COLO829 (cell line): ENCODE data around the gene LNPEP.
A peak's percentile ranks its signal among the peaks of the same experiment; 100 is the strongest.

ENCODE experiments used
- DNase-seq: peaks from one replicate; pipeline ENCODE4 v3.0.0; 2012; ENCODE audit warnings: low spot score

LNPEP gene

GRCh38 chr5:97000391-97000790 lies 64.5 kb downstream of the LNPEP start:
- DNase-seq: no peak

GRCh38 chr5:97002983-97003382 lies 67.1 kb downstream of the LNPEP start:
- no peak for DNase-seq

DNA sequence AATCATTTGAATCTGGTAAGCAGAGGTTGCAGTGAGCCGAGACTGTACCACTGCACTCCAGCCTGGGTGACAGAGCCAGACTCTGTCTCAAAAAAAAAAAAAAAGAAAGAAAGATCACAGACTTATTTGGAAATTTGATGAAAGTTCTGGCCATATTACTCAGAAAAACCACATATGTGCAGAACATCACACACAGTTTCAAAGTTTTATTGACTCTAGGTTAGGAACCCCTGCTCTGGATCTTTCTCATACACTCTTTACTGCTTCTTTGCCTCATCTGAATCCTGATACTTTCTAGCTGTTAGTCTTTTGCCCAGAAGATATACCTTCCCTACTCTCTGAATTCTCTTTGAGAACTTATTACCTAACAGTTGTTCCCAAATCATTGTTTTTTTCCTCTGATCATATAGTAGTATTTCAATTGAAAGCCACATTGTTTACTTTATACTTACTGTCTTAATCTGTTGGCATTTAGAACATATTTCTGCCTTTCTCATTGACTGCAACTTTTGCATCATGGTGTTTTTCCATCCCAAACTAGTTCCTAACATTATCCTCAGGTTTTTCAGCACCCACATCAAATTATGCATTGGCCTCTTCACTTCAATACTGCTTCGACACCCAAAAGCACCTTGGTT lies 68.7 kb downstream of the LNPEP start:
- no peak for DNase-seq

DNA sequence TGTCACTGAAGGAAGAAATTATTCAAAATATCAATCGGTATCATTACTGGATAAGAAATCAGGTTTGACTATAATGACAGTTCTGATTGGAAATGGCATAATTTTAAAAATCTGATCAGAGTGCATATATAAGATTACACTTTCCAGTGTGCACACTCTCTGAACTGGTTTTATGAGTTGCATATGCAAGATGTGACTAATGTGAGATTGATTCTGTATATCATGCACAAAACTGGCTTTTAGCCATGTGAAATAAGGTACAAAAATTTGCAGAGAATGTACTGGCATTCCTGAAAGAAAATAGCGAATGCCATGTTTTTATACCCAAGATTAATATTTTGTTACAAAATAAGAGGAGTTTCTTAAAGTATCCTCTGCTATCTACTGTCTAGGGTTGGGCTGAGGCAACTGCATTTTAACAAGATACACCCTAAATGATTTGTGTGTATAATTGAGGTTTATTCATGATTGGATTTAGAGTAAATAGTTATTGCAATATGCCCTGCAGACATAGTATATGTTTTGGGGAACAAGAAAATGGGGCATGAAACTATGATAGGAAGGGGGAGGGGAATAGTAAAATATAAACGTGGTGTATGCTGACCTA lies 70.7 kb downstream of the LNPEP start:
- no peak for DNase-seq

- peak; percentile 0 for DNase-seq
Measured at GRCh38 chr5:97009212-97009898, 73.5 kb downstream of the LNPEP start.

GRCh38 chr5:97009921-97010320 lies 74.0 kb downstream of the LNPEP start:
- DNase-seq: no peak

GRCh38 chr5:97010606-97011005 lies 74.7 kb downstream of the LNPEP start:
- DNase-seq: no peak

DNA sequence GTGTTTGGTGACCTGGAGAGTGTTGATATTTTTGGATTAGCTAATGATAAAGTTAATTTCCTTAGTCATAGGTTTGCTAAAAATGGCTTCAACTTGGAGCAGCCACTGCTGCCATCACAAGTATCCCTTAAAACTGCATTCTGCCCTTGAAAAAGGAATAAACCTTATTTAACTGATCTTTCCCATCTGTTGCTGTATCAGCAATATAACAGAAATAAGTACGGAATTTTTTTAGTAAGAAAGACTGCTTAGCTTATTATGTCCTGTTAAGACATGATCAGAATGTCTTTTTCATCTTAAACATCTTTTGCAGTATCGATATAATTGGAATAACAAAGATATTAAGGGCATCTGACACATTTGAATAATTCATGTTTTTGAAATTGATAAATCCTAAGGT lies 75.7 kb downstream of the LNPEP start:
- no peak for DNase-seq

GRCh38 chr5:97019435-97020117 lies 83.7 kb downstream of the LNPEP start:
- no peak for DNase-seq

DNA sequence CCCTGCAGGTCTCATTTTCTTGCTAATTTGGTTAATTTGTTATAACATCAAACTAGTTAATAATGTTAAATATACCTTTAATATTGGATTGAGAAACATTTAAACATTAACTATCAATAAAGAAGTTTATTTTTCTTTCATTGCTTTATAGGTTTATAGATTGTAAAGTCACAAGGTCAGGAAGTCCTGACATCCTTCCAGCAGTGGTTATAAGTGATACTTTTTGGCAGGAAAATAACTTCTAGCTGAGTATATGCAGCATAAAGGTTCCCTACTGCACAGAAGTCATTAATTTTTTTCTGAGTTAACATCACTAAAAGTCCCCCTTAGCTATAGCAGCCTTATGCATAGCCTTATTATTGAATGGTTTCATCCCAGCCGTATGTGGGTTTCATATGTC lies 85.5 kb downstream of the LNPEP start:
- no peak for DNase-seq

GRCh38 chr5:97022898-97023297 lies 87.0 kb downstream of the LNPEP start:
- no peak for DNase-seq

GRCh38 chr5:97026721-97027120 lies 90.8 kb downstream of the LNPEP start:
- DNase-seq: no peak

DNA sequence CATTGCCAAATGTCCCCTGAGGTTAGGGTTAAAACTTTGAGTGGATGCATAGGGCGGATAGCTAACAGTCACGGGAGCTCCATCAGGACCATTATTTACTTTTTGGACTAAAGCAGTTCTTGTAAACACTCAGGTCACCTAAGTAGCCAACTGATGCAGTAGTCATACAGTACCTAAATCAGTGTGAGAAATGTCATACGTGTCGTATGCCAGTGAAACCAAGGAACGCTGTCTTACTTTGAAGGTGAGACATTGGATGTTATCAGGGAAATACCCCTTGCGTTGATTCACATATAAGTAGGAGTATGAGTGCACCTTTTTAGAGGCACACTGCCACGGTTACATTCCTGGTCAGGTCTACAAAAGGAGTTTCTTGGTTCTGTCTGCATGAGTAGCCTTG lies 101.9 kb downstream of the LNPEP start:
- no peak for DNase-seq

- DNase-seq: no peak
Measured at GRCh38 chr5:97041239-97041638, 105.4 kb downstream of the LNPEP start.

- DNase-seq: no peak
Measured at GRCh38 chr5:97042996-97043395, 107.1 kb downstream of the LNPEP start.

GRCh38 chr5:97043511-97043910 lies 107.6 kb downstream of the LNPEP start:
- no peak for DNase-seq

DNA sequence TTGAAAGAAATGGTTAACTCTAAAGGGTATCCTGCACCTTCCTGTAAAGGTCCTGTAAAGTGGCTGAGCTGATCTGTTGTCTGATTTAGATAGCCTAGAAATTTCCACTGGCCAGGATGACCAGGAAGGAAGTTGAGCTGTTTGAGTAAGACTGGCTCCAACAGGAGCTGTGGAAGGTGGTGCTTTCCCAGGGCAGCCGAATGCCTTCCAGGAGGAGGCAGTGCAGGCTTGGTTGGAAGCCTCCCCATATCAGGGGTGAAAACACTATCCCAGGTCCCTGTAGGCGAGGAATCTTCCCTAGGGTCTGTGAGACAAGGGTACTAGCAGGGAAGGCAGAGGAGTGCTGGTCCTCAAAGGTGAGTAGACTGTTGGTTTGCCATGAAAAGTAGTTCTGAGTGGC lies 108.2 kb downstream of the LNPEP start:
- DNase-seq: no peak

GRCh38 chr5:97046270-97046982 lies 110.5 kb downstream of the LNPEP start:
- DNase-seq: peak; percentile 26

- peak; percentile 24 for DNase-seq
Measured at GRCh38 chr5:97047076-97047475, 111.2 kb downstream of the LNPEP start.

DNA sequence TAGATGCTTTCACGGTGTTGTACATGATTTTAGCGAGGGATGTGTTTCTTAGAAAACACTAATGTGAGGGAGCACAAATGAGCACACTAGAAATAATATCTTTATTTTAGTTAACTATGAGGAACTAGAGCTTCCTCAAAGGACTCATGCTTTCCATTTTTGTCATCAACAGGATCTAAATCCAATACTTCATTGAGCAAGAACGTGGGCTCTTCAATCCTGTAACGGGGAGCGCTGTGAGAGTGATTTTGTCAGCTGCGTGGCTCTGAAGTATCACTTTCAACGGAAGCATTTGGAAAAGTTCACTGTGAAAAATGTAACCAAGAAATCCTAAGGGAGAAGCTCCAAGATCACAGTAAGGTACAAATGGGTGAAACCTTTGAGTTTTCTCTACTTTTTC lies 113.3 kb downstream of the LNPEP start:
- DNase-seq: no peak

DNA sequence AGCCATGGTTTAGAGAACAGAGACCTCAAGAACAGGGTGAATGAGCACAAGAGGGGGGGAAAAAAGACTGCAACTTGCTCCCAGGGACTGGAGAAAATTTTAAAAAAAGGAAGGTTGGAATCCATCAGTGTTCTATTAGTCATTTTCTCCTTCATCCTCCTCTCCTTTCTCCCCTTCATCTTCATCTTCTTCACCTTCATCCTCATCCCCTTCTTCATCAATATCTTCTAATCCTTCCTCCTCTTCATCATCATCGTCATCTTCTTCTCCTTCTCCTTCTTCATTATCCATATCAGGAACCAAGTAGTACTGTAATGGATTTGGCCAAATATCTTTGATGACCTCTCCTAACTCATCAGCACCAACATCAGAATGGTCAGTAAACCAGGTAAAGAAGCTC lies 120.4 kb downstream of the LNPEP start:
- no peak for DNase-seq

GRCh38 chr5:97062046-97062445 lies 126.2 kb downstream of the LNPEP start:
- DNase-seq: no peak
